CD4-positive, alpha-beta T cell treated with Interleukin-21 for 1 hour (primary cell): ENCODE results near the gene PPP1R9A.
"Not testable (repeated sequence)": the region's sequence is repeated elsewhere in the genome, so short reads cannot be mapped to it uniquely, and the experiment has no call there.

Experiments used
- DNase-seq: peaks from one replicate; pipeline ENCODE4 v3.0.0-alpha.2; 2020

The PPP1R9A gene

DNA sequence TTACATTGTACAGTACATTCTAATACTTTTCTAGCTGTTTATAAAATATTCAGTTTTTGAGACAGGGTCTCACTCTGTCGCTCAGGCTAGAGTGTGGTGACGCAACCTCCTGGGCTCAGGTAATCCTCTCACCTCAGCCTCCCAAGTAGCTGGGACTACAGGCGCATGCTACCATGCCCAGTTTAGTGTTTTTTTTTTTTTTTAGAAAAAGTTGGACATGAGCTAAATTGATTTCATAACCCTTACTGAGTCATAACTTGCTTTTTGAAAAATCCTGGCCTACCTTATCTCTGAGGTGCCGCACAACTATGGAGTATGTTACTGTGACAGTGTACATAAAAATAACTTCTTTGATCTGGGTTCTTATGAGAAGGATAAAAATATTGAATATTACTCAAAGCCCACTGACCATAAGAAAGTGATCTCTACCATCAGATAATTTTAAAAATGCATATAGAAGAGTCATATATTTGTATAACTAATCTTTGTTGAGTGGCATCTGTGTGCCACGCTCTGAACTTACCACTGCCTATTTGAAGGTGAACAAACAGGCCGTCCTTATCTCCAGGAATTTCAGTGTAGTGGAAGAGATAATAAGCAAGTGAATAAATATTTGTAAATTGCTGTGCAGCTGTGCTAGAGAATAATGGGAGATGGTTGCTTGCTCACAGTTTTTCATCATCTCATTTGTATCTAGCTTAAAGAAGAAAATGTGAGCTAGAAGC, 73.2 kb downstream of the PPP1R9A start:
- DNase-seq, result no peak

DNA sequence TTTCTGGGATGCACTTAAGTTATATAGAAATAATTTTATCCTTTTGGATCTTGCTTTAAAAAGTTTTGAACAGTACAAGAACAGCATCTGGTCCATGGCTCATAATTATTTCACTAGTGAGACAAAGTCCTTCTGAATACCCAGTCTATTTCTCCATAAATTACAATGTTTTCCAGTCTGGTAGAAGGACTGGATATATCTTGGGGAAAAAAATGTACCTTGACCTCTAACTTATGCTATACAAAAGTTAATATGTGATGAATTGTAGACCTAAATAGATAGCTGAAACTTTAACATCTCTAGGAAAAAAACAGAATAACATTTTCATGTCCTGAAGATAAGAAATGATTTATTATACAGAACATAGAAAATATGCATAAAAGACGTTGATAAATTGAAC, 88.5 kb downstream of the PPP1R9A start:
- no peak for DNase-seq

DNA sequence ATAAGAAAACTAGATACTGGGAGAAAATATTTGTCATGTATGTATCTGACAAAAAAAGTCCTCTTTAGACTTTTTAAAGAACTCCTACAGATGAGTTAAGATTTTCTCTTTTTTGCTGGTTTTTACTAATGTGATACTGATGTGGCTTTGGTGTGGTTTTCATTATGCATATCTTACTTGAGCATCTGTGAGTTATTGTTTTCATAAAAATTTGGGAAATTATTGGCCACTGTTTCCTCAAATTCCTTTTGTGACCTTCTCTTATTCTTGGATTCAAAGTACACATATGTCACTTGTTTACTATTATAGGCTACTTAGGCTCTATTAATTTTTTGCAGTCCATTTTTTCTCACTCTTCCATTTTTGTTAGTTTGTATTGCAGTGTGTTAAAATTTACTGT, 89.0 kb downstream of the PPP1R9A start:
- DNase-seq, result no peak

DNA sequence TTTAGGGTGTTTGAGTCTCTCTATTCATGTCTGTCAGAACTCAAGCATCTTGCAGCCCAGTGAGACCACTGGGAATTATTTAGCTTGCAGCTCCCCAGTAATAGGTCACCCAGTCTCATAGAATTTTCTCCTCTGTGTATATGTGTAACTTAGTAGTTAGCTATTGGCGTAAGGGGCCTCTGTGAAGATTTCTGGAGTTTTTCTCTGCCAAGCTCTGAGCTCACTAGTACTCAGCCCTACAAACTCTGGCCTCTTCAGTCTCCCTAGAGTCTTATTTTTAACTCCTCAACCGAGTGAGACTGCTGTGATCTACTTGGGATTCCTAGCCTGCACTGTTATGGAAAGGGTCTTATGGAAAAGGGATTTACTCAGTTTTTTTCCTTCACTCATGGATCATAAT, 90.2 kb downstream of the PPP1R9A start:
- DNase-seq, result no peak

DNA sequence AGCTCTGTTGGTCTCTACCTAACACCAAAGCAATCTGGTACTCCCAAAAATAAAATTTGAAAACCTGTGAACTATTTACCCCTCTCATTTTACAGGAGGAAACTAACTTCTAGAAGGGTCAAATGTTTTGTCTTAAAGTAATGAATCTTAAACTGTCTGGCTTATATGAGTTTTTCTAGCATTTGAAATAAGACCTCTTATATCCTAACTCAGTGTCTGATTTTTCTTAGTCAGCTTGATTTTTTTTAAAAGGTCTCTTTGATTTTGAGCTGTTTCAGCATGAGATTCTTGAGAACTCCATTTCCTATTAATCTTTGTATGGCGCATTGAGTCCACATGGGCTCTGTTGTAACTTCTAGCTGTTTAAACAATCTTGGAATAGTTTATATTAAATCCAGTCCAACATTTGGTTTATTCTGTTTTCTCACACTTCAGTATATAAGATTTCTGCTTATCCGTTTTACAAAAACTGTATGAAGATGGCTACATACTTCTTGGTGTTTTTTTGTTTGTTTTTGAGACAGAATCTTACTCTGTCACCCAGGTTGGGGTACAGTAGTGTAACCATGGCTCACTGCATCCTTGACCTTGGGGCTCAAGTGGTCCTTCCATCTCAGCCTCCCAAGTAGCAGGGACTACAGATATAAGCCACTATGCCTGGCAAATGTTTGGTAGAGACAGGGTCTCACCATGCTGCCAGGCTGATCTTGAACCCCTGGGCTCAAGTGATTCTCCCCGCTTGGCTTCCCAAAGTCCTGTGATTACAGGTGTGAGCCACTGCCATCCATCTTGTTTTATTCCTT, 91.1 kb downstream of the PPP1R9A start:
- DNase-seq, result no peak

DNA sequence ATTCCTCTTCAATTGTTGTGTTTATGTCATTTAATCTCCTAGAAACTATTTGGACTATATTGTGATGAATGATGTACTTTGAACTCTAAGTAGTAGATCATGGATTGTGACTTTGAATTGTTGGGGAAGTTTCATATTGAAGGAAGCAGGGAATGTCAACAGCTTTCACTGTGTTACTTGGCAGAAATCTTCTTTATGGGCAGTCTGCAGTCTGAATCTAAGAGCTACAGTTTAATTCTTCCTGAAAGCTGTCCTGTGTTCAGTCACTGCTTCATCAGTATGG, 91.6 kb downstream of the PPP1R9A start:
- no peak for DNase-seq

DNA sequence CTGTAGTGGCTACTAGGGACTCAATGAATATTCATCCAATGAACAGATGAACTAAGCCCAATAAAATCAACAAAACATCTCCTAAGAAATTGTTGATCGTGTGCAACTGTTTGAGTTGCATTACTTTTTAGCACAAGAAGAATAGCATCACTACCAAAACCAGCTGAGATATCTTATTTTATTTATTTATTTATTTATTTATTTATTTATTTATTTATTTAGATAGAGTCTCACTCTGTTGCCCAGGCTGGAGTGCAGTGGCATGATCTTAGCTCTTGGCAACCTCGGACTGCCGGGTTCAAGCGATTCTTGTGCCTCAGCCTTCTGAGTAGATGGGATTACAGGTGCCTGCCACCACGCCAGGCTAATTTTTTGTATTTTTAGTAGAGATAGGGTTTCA, 92.2 kb downstream of the PPP1R9A start:
- DNase-seq, result not testable (repeated sequence)

DNA sequence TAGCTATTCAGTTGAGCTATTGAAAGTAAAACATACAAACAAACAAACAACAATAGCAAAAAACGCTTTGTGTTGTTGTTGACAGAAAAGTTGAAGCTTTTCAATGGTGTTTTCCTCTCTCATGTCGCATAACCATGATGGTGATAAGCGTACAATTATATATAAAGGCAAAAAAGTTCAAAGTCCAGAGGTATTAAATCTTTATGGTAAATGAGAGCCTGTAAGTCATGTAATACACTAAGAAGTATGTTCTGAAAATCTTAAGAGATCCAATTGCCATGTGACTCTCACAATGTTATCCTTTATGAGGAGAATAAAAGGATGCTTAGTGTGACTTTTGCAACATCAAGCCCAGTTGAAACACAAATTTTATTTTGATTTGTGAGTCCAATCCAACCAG, 93.9 kb downstream of the PPP1R9A start:
- DNase-seq, result no peak

DNA sequence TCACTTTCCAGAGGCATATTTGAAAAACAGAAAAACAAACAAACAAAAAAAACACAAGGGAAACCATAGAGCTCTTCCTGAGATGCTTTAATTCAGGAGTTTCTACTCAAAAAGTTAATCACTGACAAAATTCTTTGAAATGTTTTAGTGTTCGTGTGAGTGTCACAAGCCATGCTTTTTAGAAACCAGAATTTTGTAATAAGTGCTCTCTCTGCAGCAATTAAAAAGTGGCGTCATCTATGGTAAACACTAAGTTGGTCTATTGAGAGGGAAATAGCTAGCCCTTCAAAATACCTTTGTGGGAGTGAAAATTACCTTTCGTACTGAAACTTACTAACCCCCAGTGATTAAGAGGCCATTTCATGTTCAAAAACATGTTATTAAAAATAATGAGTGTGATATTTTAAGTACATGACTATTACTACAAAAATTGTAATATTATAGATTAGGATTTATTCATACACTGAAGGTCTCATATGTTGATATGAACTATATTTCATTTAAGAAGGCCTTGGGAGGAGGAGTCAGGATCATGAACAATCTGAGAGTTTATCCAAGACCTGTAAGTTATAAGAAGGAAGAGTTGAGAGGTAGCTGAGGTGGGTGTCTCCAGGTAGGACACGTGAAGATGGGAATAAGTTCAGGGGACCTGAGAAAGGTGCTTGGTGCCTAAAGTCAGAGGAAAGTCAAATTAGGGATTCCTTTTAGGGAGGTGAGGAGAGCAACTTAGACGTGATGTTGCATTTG, 94.6 kb downstream of the PPP1R9A start:
- DNase-seq, result no peak

DNA sequence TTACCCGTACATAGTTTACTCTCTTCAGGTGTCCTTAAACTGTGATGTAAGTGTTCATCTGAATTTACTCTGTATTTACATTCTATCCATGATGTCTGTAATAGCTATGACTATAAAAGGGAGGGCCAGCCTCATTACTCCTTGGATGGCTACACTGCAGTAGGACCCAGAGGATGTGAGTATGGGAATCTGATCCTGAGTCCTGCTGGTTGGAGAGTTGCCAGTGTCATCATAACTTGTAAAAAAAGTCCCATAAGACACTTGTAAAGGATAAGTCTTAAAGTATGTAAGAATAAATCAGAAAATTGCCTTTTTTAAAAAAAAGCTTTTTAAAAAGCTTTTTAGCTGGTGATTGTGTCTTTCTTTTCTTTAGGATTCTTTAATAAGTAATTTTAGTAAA, 95.4 kb downstream of the PPP1R9A start:
- DNase-seq, result no peak

DNA sequence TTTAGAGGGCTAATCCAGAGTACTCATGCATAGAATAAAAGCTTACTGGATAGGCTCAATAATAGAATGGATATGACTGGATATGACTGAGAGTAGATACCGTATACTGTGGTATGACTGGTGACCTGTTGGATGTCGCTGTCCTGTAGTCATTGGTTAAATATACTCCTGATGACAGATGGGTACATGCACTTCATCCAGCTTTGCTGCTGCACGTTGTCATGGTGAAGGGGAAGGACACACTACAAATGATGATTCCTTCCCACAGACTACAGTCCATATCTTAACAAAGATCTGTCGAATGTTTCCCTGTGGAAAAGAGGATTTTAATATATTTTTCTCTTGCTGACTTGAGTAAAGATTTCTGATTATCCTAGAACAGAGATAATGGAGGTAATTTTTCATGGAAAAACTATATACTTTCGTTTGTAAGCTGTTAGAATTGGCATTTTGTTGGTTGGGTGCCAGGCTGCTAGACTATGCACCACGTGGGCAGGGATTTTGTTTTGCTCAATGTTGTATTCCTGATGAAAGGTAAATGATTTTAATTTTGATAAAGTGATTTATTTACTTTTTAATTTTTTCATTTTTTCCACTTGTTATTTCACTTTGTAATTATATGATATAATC, 97.3 kb downstream of the PPP1R9A start:
- no peak for DNase-seq

DNA sequence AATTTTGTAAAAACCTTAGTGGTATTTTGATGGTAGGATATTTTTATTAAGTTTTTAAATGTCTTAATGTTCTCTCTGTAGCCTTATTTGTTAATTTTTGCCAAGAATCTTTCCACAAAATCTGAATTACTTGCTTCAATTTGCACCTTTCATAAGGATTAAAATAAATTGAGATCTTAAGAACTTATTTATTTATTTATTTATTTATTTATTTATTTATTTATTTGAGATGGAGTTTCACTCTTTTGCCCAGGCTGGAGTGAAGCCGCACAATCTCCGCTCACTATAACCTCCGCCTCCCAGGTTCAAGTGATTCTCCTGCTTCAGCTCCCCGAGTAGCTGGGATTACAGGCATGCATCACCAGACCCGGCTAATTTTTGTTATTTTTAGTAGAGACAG, 98.6 kb downstream of the PPP1R9A start:
- no peak for DNase-seq

DNA sequence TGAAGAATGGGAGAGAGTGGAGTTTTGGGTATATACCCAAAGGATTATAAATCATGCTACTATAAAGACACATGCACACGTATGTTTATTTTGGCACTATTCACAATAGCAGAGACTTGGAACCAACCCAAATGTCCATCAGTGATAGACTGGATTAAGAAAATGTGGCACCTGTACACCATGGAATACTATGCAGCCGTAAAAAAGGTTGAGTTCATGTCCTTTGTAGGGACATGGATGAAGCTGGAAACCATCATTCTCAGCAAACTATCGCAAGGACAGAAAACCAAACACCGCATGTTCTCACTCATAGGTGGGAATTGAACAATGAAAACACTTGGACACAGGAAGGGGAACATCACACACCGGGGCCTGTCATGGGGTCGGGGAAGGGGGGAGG, 101.4 kb downstream of the PPP1R9A start:
- not testable (repeated sequence) for DNase-seq

DNA sequence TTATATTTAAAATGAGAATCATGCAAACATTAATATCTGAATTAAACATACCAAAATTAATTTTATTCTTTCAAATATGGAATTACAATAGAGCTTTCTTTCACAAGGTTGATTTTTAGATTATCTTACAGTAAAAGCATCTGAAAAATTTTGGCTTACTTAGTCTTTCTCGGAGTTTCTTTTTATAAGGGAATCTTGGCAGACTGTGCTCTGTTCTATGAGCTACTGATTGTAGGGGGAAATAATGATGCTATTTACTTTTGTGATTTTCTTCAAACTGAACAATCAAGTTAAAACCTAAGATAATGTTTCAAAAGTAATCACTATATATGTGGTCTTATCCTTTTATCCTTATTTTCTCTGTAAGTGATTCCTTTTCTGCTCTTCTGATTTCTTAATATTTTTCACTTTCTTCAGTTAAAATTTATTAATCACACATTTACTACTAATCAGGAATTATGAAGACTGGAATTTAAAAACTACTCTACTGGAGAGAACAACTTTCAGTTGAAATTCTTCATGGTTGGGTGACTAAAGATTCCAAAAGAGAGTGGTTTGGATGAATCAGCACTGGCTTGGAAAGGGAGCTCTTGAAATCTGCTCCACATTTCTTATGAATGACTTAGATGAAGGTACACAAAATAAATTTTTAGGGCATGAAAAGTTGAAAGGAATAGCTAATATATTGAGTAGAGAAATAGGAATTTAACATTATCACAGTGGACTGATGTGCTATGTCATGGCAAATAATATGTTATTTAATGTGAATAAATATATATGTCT, 103.9 kb downstream of the PPP1R9A start:
- DNase-seq, result no peak

DNA sequence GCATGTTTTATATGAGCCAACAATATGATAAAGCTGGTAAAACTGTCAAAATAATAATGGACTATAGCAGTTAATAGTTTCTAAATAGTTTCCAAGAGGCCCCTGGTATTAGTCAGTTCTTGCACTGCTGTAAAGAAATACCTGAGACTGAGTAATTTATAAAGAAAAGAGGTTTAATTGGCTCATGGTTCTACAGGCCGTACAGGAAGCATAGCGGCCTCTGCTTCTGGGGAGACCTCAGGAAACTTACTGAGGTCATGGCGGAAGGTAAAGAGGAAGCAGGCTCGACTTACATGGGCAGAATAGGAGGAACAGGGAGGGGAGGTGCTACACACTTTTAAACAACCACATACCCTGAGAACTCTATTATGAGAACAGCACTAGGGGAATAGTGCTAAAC, 104.6 kb downstream of the PPP1R9A start:
- no peak for DNase-seq

DNA sequence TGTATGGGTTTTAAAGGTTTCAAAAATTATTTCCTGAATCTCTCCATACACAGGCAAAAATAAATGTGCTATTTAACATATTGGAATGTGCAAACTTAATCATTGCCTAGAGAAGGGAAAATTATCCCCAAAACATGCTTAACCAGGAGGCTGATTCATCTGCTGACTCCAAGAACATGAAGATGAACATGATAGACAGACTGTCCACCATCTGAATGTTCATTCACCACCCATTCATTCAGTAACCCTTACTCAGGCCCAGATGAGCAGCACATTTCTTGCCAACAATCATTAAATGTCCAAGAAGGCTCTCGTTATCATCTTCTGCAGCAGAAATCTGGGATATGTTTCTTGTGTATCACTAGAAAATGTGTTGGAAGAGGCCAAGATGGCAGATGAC, 110.6 kb downstream of the PPP1R9A start:
- DNase-seq, result no peak

DNA sequence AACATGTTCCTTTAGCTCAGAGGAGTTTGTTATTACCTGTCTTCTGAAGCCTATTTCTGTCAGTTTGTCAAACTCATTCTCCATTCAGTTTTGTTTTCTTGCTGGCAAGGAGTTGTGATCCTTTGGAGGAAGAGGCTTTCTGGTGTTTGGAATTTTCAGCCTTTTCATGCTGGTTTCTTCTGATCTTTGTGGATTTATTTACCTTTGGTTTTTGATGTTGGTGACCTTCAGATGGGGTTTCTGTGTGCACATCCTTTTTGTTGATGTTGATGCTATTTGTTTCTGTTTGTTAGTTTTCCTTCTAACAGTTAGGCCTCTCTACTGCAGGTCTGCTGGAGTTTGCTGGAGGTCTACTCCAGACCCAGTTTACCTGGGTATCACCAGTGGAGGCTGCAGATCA, 118.6 kb downstream of the PPP1R9A start:
- DNase-seq, result no peak

DNA sequence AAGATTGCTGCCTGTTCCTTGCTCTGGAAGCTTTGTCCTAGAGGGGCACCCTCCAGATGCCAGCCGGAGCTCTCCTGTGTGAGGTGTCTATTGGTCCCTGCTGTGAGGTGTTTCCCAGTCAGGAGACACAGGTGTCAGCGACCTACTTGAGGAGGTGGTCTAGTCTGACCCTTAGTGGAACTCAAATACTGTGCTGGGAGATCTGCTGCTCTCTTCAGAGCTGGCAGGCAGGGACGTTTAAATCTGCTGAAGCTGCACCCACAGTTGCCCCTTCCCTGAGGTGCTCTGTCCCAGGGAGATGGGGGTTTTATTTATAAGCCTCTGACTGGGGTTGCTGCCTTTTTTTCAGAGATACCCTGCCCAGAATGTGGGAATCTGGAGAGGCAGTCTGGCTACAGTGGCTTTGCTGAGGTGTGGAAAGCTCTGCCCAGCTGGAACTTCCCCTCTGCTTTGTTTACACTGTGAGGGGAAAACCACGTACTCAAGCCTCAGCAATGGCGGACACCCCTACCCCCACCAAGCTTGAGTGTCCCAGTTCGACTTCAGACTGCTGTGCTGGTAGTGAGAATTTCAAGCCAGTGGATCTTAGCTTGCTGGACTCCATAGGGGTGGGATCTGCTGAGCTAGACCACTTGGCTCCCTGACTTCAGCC, 119.2 kb downstream of the PPP1R9A start:
- DNase-seq, result no peak

DNA sequence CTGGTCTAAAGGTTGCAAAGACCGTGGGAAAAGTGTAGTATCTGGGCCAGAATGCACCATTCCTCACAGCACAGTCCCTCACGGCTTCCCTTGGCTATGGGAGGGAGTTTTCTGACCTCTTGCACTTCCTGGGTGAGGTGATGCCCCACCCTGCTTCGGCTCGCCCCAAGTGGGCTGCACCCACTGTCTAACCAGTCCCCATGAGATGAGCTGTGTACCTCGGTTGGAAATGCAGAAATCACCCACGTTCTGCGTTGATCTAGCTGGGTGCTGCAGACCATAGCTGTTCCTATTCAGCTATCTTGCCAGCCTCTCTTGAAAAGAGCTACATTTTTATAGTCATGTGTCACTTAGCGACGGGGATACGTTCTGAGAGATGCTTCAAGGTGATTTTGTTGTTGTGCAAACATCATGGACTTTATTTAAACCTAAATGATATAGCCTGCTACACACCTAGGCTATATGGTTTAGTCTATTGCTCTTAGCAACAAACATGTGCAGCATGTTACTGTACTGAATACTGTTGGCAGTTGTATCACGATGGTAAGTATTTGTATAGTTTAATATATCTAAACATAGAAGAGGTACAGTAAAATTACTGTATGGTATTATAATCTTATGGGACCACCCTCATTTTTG, 120.0 kb downstream of the PPP1R9A start:
- DNase-seq, result no peak

DNA sequence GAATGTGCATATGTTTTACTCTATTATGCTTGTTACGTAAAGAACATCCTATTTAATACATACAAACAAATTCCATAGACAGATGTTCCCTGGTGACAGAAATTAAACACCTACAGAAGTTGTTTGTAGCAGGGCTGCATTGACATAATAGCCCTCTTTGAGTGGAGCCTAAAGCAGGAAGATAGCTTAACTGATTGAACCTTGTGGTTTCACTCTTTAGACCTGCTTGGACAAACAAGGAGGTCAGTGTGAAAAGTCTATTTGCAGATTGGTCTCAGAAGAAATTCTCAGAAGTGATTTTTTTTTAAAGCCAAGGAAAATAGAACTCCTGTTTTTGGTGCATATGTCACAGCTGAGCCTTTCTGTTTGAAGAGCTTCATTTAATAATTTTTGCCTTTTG, 121.3 kb downstream of the PPP1R9A start:
- no peak for DNase-seq

DNA sequence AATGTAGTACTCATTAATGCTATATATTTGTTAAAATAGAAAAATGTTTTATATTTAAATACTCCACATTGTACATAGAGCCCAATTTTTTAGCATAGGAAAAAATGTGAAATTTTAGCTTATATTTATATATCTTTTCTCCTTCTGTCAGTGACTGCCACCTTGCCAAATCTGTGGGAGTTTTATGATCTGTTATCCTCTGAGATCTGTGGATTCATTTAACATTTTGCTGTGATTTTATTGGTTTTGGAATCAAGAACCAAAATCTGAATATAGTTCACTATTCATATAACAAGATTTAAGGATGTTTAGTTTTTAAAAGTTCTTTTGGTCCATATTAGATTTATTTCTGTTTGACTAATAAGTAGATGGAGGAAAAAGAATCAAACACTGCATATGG, 127.9 kb downstream of the PPP1R9A start:
- DNase-seq, result no peak

DNA sequence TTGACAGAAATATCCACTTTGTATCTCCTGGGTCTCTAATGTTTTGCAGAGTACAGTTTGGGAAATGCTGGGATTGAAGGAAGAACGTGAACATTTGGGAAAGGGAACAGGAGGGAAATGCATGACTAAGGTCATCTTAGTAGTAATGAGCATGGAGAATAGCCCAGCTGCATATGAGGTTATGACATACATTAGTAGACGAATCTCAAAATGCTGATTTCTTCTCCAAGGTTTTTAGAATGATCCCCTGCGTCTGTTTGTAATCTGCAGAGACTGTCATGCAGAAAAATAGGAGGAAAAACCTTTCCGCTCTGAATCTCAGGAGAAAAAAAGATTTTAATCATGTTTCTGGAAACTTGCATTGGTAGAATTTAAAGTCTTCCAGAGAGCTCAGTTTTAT, 133.6 kb downstream of the PPP1R9A start:
- DNase-seq, result no peak
